Activated CD8-positive, alpha-beta memory T cell treated with anti-CD3 and anti-CD28 coated beads, Interleukin-2, amount 50 U/mL, for 48 hours (primary cell): ENCODE data around the gene RABL6.
"Not testable (repeated sequence)": the region's sequence is repeated elsewhere in the genome, so short reads cannot be mapped to it uniquely, and the experiment has no call there.

ENCODE experiments used
- DNase-seq: peaks from one replicate; pipeline ENCODE4 v3.0.0-alpha.2; 2020

Gene RABL6

GRCh38 chr9:136776947-136777346 is 30.8 kb upstream of the RABL6 start:
- no peak for DNase-seq

- DNase-seq, result no peak
These were observed 30.4 kb upstream of the RABL6 start for GRCh38 chr9:136777359-136777758.

GRCh38 chr9:136779808-136780207 is 27.9 kb upstream of the RABL6 start:
- DNase-seq, result no peak

- DNase-seq, result no peak
These were observed 25.3 kb upstream of the RABL6 start for GRCh38 chr9:136782452-136782851.

- DNase-seq, result no peak
These were observed 23.3 kb upstream of the RABL6 start for GRCh38 chr9:136784249-136784996.

- DNase-seq, result no peak
These were observed 22.8 kb upstream of the RABL6 start for GRCh38 chr9:136784997-136785361.

GRCh38 chr9:136785565-136786355 is 22.0 kb upstream of the RABL6 start:
- not testable (repeated sequence) for DNase-seq

- DNase-seq, result no peak
These were observed 21.3 kb upstream of the RABL6 start for GRCh38 chr9:136786451-136786850.

- not testable (repeated sequence) for DNase-seq
These were observed 20.8 kb upstream of the RABL6 start for GRCh38 chr9:136786983-136787382.

GRCh38 chr9:136787690-136788400 is 19.9 kb upstream of the RABL6 start:
- peak; percentile 86 for DNase-seq

GRCh38 chr9:136788644-136789522 is 18.9 kb upstream of the RABL6 start:
- not testable (repeated sequence) for DNase-seq

GRCh38 chr9:136789523-136789937 is 18.2 kb upstream of the RABL6 start:
- no peak for DNase-seq

GRCh38 chr9:136790640-136791515 is 16.9 kb upstream of the RABL6 start, which contains the start of gene TMEM141:
Gene TMEM141, plus strand, starts transcription at chr9:136791344. Its CDS starts 27 bp downstream, at chr9:136791371.
- peak; percentile 99 for DNase-seq

- DNase-seq, result peak; percentile 84
These were observed 16.1 kb upstream of the RABL6 start for GRCh38 chr9:136791516-136792276.

- DNase-seq, result no peak
These were observed 15.2 kb upstream of the RABL6 start for GRCh38 chr9:136792321-136793085.

GRCh38 chr9:136793086-136793946 is 14.4 kb upstream of the RABL6 start:
- no peak for DNase-seq

GRCh38 chr9:136794281-136794999 is 13.3 kb upstream of the RABL6 start:
- no peak for DNase-seq

- no peak for DNase-seq
These were observed 12.8 kb upstream of the RABL6 start for GRCh38 chr9:136795000-136795348.
